Bone marrow (tissue), 2 donors: Measurements from ENCODE around the gene AGAP1.

Source experiments
- DNase-seq, 2 donors: peaks; one replicate each; lab custom pipeline; 2025; lab: John Stamatoyannopoulos, UW

AGAP1 gene

GRCh38 chr2:235712176-235712575 is 218.3 kb downstream of the AGAP1 start:
- no peak for DNase-seq

- no peak for DNase-seq
Measured at GRCh38 chr2:235713189-235713588, 219.3 kb downstream of the AGAP1 start.

GRCh38 chr2:235715601-235716000 is 221.8 kb downstream of the AGAP1 start:
- DNase-seq = no peak

- no peak for DNase-seq
Measured at GRCh38 chr2:235716875-235717496, 223.1 kb downstream of the AGAP1 start.

GRCh38 chr2:235719146-235719942 is 225.5 kb downstream of the AGAP1 start:
- no peak for DNase-seq

- DNase-seq = no peak
Measured at GRCh38 chr2:235721625-235722024, 227.8 kb downstream of the AGAP1 start.

- DNase-seq = no peak
Measured at GRCh38 chr2:235722869-235723268, 229.0 kb downstream of the AGAP1 start.

GRCh38 chr2:235723371-235723770 is 229.5 kb downstream of the AGAP1 start:
- no peak for DNase-seq

- no peak for DNase-seq
Measured at GRCh38 chr2:235723811-235724465, 230.1 kb downstream of the AGAP1 start.

GRCh38 chr2:235725016-235725489 is 231.2 kb downstream of the AGAP1 start:
- DNase-seq = no peak

- DNase-seq = no peak
Measured at GRCh38 chr2:235725841-235726240, 232.0 kb downstream of the AGAP1 start.

- no peak for DNase-seq
Measured at GRCh38 chr2:235726554-235726953, 232.7 kb downstream of the AGAP1 start.

GRCh38 chr2:235727174-235727573 is 233.3 kb downstream of the AGAP1 start:
- no peak for DNase-seq

GRCh38 chr2:235727891-235728799 is 234.3 kb downstream of the AGAP1 start:
- no peak for DNase-seq

- no peak for DNase-seq
Measured at GRCh38 chr2:235728800-235729556, 235.1 kb downstream of the AGAP1 start.

GRCh38 chr2:235729557-235729947 is 235.7 kb downstream of the AGAP1 start:
- no peak for DNase-seq

GRCh38 chr2:235730115-235730514 is 236.3 kb downstream of the AGAP1 start:
- DNase-seq = no peak

- DNase-seq = no peak
Measured at GRCh38 chr2:235733761-235734160, 239.9 kb downstream of the AGAP1 start.

- no peak for DNase-seq
Measured at GRCh38 chr2:235734168-235734567, 240.3 kb downstream of the AGAP1 start.

GRCh38 chr2:235734688-235735231 is 240.9 kb downstream of the AGAP1 start:
- DNase-seq = no peak

- no peak for DNase-seq
Measured at GRCh38 chr2:235737396-235737795, 243.6 kb downstream of the AGAP1 start.
